Prostate gland (tissue), 2 donors: ENCODE data around the gene KCND2. TPM values are rescaled to one million over a fixed set of nuclear protein-coding genes. Genes with fewer than 3 reads are reported as not detected.
A peak's percentile ranks its signal among the peaks of the same experiment; 100 is the strongest.

ENCODE experiments used
- DNase-seq: peaks from one replicate; pipeline ENCODE4 v3.0.0-alpha.2; 2019; ENCODE audit warnings: low spot score
- H3K27ac ChIP-seq, 2 donors: fragments of 200-600 bp; sonication (generic); 2 replicates each; pipeline ENCODE4 v1.5.1; 2017 to 2019
- H3K27me3 ChIP-seq: fragments of 200-600 bp; sonication (generic); replicated peaks from 2 replicates; pipeline ENCODE4 v1.5.1; 2019; ENCODE audit not compliant: insufficient read depth
- H3K36me3 ChIP-seq, 2 donors: fragments of 200-600 bp; sonication (generic); 1 replicate in 1 of 2; 2 replicates in 1 of 2; pipeline versions ENCODE4 v1.5.1 to v1.8.1; 2017 to 2019
- H3K4me1 ChIP-seq: fragments of 200-600 bp; sonication (generic); replicated peaks from 2 replicates; pipeline ENCODE4 v1.5.1; 2019
- H3K4me3 ChIP-seq, 2 donors: fragments of 200-600 bp; sonication (generic); 2 replicates each; pipeline ENCODE4 v1.5.1; 2017 to 2019
- H3K9me3 ChIP-seq: fragments of 200-600 bp; sonication (generic); 2 replicates; pipeline ENCODE4 v1.5.1; 2017
- POLR2A ChIP-seq: fragments of 450-650 bp; IDR thresholded peaks from one replicate; pipeline ENCODE4 v1.6.1; 2016; ENCODE audit warnings: antibody characterized with exemption, mild to moderate bottlenecking
- POLR2AphosphoS5 ChIP-seq: sonication (generic); formaldehyde crosslinking; IDR thresholded peaks from one replicate; pipeline ENCODE4 v1.6.1; 2017; ENCODE audit warnings: antibody characterized with exemption
- WGBS: methylation state at CpG from one replicate; pipeline ENCODE4 v1.1.5; 2018; 5-methylcytosine and 5-hydroxymethylcytosine counted together
- intact Hi-C: fragments of 100-400 bp; cut with DNase I; formaldehyde crosslinking; loops from one replicate; pipeline ENCODE4 v1.14.2; 2022
- total RNA-seq, 2 donors: library from RNA; depleted of rRNA; stranded (reverse); fragments of >200 nt; gene quantifications; one replicate each; pipeline ENCODE4 v1.1.0, GENCODE V29; 2016
- TF ChIP-seq, protein P1 (sequence below), 4 experiments: fragments of 200-600 bp in 2 of 4; fragments of 450-650 bp in 2 of 4; sonication (generic) in 2 of 4; IDR thresholded peaks; 1 replicate in 3 of 4; 2 replicates in 1 of 4; pipeline ENCODE4 v1.5.1; 2016 to 2019; ENCODE audit warnings: antibody characterized with exemption in 4 of 4, mild to moderate bottlenecking in 2 of 4, moderate library complexity in 2 of 4

The KCND2 gene
- total RNA-seq, 2 donors from 2014 or later, result 3.0 TPM; not detected in 1

DNA sequence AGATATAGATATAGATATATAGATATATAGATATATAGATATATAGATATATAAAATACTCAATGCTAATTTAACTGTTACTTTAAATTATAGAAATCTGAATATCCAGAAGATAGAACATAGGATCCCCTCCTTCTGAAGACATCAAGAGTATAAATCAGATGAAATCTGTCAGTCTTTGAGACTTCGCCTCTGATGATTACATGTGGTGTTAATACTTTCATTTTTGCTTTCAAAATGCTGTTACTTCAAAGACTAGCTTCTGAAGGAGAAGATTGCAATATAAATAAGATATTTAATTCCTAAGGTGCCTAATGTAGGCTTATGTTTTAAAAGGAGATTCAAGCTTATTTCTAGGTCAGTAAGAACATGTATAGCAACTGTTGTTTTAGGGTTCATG lies 404.6 kb downstream of the KCND2 start:
- H3K4me3 ChIP-seq, result no peak overlapping the region
- H3K27ac ChIP-seq, result no peak overlapping the region
- H3K4me1 ChIP-seq, result no peaks in the 10 kb centered on the region
- H3K9me3 ChIP-seq, result no peaks in the 10 kb centered on the region
- no peaks in the 10 kb centered on the region for H3K36me3 ChIP-seq
- intact Hi-C loops, result no loop called here
- no peaks in the 10 kb centered on the region for H3K27me3 ChIP-seq
- DNase-seq, result no peak
- no peak for TF ChIP-seq POLR2A
- no peak for TF ChIP-seq POLR2AphosphoS5
- TF ChIP-seq, protein P1, sequence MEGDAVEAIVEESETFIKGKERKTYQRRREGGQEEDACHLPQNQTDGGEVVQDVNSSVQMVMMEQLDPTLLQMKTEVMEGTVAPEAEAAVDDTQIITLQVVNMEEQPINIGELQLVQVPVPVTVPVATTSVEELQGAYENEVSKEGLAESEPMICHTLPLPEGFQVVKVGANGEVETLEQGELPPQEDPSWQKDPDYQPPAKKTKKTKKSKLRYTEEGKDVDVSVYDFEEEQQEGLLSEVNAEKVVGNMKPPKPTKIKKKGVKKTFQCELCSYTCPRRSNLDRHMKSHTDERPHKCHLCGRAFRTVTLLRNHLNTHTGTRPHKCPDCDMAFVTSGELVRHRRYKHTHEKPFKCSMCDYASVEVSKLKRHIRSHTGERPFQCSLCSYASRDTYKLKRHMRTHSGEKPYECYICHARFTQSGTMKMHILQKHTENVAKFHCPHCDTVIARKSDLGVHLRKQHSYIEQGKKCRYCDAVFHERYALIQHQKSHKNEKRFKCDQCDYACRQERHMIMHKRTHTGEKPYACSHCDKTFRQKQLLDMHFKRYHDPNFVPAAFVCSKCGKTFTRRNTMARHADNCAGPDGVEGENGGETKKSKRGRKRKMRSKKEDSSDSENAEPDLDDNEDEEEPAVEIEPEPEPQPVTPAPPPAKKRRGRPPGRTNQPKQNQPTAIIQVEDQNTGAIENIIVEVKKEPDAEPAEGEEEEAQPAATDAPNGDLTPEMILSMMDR (IDR thresholded peaks at IDR 0.05), result no peak
- WGBS, result 98% methylated on average over 1 of the region's 1 CpG

DNA sequence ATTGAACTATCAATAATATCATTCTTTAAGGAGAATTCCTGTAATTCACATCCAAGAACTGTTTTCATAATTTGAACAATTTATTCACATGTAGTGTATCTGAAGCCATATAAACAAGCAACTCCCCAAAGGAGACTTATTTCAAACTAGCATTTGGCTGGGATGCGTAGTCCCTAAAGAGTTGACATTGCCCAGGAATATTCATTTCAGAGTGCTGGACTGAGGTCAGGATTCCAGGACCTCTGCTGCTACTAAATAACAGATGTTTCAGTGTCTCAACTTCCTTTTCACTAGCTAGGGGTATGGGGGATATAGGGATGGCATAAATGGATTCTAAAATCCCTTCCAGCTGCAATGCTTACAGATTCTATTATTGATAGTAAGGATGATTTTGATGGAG lies 408.0 kb downstream of the KCND2 start:
- intact Hi-C loops, result no loop called here

DNA sequence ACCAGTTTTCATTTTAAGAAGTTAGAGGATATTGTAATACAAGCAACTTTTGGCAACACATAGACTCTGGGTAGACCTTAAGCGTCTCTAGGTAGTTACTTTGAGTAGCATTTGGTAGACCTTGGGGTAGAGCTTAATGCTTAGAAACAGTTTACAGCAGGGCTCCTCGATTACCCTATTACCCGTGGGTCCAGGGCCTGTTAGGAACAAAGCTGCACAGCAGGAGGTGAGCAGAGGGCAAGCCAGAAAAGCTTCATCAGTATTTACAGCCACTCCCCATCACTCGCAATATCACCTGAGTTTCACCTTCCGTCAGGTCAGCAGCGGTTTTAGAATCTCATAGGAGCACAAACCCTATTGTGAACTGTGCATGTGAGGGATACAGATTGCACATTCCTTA lies 411.5 kb downstream of the KCND2 start:
- Histone ChIP-seq H3K36me3 (no peaks in the 10 kb centered on the region), H3K4me1 (no peaks in the 10 kb centered on the region), H3K4me3 (no peak overlapping the region), H3K27me3 (no peaks in the 10 kb centered on the region), H3K27ac (no peak overlapping the region), H3K9me3 (no peaks in the 10 kb centered on the region)
- TF ChIP-seq POLR2AphosphoS5, result no peak
- no peak for TF ChIP-seq POLR2A
- TF ChIP-seq, protein P1 (IDR thresholded peaks at IDR 0.05), result no peak
- no peak for DNase-seq
- intact Hi-C loops, result no loop called here
- WGBS, result 84% methylated on average over 6 of the region's 6 CpGs

More for the DNA sequence above, 408.0 kb downstream of the KCND2 start:
- Histone ChIP-seq H3K36me3 (no peaks in the 10 kb centered on the region), H3K27me3 (no peaks in the 10 kb centered on the region), H3K4me3 (no peak overlapping the region), H3K27ac (no peak overlapping the region), H3K9me3 (no peaks in the 10 kb centered on the region), H3K4me1 (no peaks in the 10 kb centered on the region)
- TF ChIP-seq POLR2A, result no peak
- TF ChIP-seq, protein P1 (IDR thresholded peaks at IDR 0.05), result no peak
- TF ChIP-seq POLR2AphosphoS5, result no peak
- DNase-seq, result no peak
- WGBS, result 96% methylated on average over 1 of the region's 1 CpG

DNA sequence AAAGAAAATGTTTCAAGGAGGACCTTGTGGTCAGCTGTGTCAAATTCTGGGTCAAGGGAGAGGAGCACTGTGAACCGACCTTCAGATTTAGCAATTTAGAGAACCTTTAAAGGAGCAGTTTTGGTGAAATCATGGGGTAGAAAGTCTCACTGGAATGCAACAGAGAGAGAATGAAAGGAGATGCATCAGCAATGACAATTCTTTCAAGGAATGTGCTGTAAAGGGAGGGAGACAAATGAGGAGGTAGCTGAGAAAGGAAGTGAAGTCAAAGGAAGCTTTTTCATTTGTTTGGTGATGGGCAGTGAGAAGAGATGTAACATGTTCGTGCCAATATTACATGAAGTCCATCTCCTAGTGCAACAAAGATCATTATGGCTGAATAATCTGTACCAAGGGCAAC lies 418.9 kb downstream of the KCND2 start:
- TF ChIP-seq POLR2AphosphoS5 (no peak), POLR2A (no peak)
- TF ChIP-seq, protein P1 (IDR thresholded peaks at IDR 0.05), result no peak
- Histone ChIP-seq H3K27ac (no peak overlapping the region), H3K4me1 (no peaks in the 10 kb centered on the region), H3K36me3 (no peaks in the 10 kb centered on the region), H3K9me3 (no peaks in the 10 kb centered on the region), H3K4me3 (no peak overlapping the region), H3K27me3 (no peaks in the 10 kb centered on the region)
- DNase-seq, result no peak
- WGBS, result 85% methylated on average over 2 of the region's 2 CpGs
- intact Hi-C loops, result no loop called here

DNA sequence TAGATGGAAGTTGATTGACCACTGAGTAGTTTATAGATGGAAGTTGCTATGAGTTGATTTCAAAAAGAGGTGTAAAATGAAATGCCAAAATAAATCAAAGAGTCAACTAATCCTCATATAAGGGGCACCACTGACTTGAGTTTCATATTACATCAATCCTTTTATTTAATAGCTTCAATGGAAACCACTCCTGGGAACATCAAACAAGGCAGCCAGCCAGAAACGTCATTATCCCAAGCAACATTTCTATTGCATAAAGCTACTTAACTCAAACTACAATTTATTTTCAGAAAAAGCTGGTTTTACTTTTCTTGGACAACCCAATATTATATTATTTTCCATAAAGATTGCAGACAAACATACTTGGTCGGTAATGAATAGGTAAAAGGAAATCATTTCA lies 422.9 kb downstream of the KCND2 start:
- Histone ChIP-seq H3K27me3 (no peaks in the 10 kb centered on the region), H3K9me3 (no peaks in the 10 kb centered on the region), H3K4me3 (no peak overlapping the region), H3K36me3 (no peaks in the 10 kb centered on the region), H3K4me1 (no peaks in the 10 kb centered on the region), H3K27ac (peak overlapping the region in 1 of 2 donors; percentile 20)
- peak; percentile 44 for DNase-seq
- TF ChIP-seq, protein P1 (IDR thresholded peaks at IDR 0.05), result no peak
- no peak for TF ChIP-seq POLR2A
- peak; percentile 19 for TF ChIP-seq POLR2AphosphoS5
- 34% methylated on average over 2 of the region's 2 CpGs for WGBS
- intact Hi-C loops, result no loop called here
